Fibroblast of skin of scalp (primary cell): ENCODE measurements around the gene SCGB3A1.

ENCODE experiments used
- DNase-seq: peaks from one replicate; pipeline ENCODE4 v3.0.0-alpha.2; 2013

Gene SCGB3A1

GRCh38 chr5:180586204-180586603 is 5.1 kb downstream of the SCGB3A1 start:
- no peak for DNase-seq

- no peak for DNase-seq
Observed at GRCh38 chr5:180583738-180584137, 7.6 kb downstream of the SCGB3A1 start.

GRCh38 chr5:180580681-180581080 is 10.6 kb downstream of the SCGB3A1 start:
- DNase-seq, result no peak

- DNase-seq, result no peak
Observed at GRCh38 chr5:180575571-180575970, 15.7 kb downstream of the SCGB3A1 start.

GRCh38 chr5:180568914-180569313 is 22.4 kb downstream of the SCGB3A1 start:
- DNase-seq, result no peak

GRCh38 chr5:180563994-180564393 is 27.3 kb downstream of the SCGB3A1 start:
- no peak for DNase-seq

GRCh38 chr5:180558232-180558631 is 33.1 kb downstream of the SCGB3A1 start:
- DNase-seq, result no peak

GRCh38 chr5:180557217-180557809 is 34.0 kb downstream of the SCGB3A1 start:
- DNase-seq, result peak; percentile 24

GRCh38 chr5:180555168-180555921 is 36.0 kb downstream of the SCGB3A1 start:
- no peak for DNase-seq

- DNase-seq, result no peak
Observed at GRCh38 chr5:180553530-180553929, 37.8 kb downstream of the SCGB3A1 start.

- DNase-seq, result no peak
Observed at GRCh38 chr5:180548563-180548962, 42.7 kb downstream of the SCGB3A1 start.

GRCh38 chr5:180545248-180545647 is 46.1 kb downstream of the SCGB3A1 start:
- no peak for DNase-seq

GRCh38 chr5:180541710-180542109 is 49.6 kb downstream of the SCGB3A1 start:
- DNase-seq, result no peak
